ENCODE results near the gene ABCC2. TPM values are rescaled to one million over a fixed set of nuclear protein-coding genes. Genes with fewer than 3 reads are reported as not detected.

ABCC2 gene
- total RNA-seq, 1 donor from 2014 or later = 0.04 TPM

GRCh38 chr10:99870123-99870730 is 87.8 kb downstream of the ABCC2 start:
- DNase-seq (ENCODE audit: low read depth) = no peak
- Histone ChIP-seq H3K27me3 (ENCODE audit: control insufficient read depth, insufficient read depth, low read length) (no peaks in the 10 kb centered on the region), H3K4me3 (ENCODE audit: low read depth, low read length) (no peak overlapping the region), H3K36me3 (ENCODE audit: control insufficient read depth, insufficient read depth, low read length) (no peaks in the 10 kb centered on the region)
- TF ChIP-seq CTCF (IDR thresholded peaks at IDR 0.05; ENCODE audit: insufficient read depth, low read length, poor library complexity, severe bottlenecking) = no peak

GRCh38 chr10:99872367-99873162 is 90.1 kb downstream of the ABCC2 start:
- no peak for TF ChIP-seq CTCF (IDR thresholded peaks at IDR 0.05; ENCODE audit: insufficient read depth, low read length, poor library complexity, severe bottlenecking)

GRCh38 chr10:99873846-99874245 is 91.4 kb downstream of the ABCC2 start:
- H3K36me3 ChIP-seq (ENCODE audit: control insufficient read depth, insufficient read depth, low read length) = peaks cover 3% of the 10 kb centered on the region
- no peaks in the 10 kb centered on the region for H3K27me3 ChIP-seq (ENCODE audit: control insufficient read depth, insufficient read depth, low read length)
- no peak for TF ChIP-seq CTCF (IDR thresholded peaks at IDR 0.05; ENCODE audit: insufficient read depth, low read length, poor library complexity, severe bottlenecking)
- no peak overlapping the region for H3K4me3 ChIP-seq (ENCODE audit: low read depth, low read length)
- DNase-seq (ENCODE audit: low read depth) = no peak

More at GRCh38 chr10:99872367-99873162, 90.1 kb downstream of the ABCC2 start:
- Histone ChIP-seq H3K4me3 (ENCODE audit: low read depth, low read length) (no peak overlapping the region), H3K36me3 (ENCODE audit: control insufficient read depth, insufficient read depth, low read length) (peaks cover 1% of the 10 kb centered on the region), H3K27me3 (ENCODE audit: control insufficient read depth, insufficient read depth, low read length) (no peaks in the 10 kb centered on the region)
- DNase-seq (ENCODE audit: low read depth) = peak; percentile 5

- Histone ChIP-seq H3K4me3 (ENCODE audit: low read depth, low read length) (no peak overlapping the region), H3K27me3 (ENCODE audit: control insufficient read depth, insufficient read depth, low read length) (no peaks in the 10 kb centered on the region), H3K36me3 (ENCODE audit: control insufficient read depth, insufficient read depth, low read length) (peaks cover 4% of the 10 kb centered on the region)
- DNase-seq (ENCODE audit: low read depth) = no peak
- no peak for TF ChIP-seq CTCF (IDR thresholded peaks at IDR 0.05; ENCODE audit: insufficient read depth, low read length, poor library complexity, severe bottlenecking)
Measured at GRCh38 chr10:99874341-99875085, 92.1 kb downstream of the ABCC2 start.

GRCh38 chr10:99875473-99875872 is 93.0 kb downstream of the ABCC2 start:
- H3K4me3 ChIP-seq (ENCODE audit: low read depth, low read length) = no peak overlapping the region
- no peak for DNase-seq (ENCODE audit: low read depth)
- H3K36me3 ChIP-seq (ENCODE audit: control insufficient read depth, insufficient read depth, low read length) = peaks cover 7% of the 10 kb centered on the region
- H3K27me3 ChIP-seq (ENCODE audit: control insufficient read depth, insufficient read depth, low read length) = no peaks in the 10 kb centered on the region
- TF ChIP-seq CTCF (IDR thresholded peaks at IDR 0.05; ENCODE audit: insufficient read depth, low read length, poor library complexity, severe bottlenecking) = no peak
